HepG2 (cell line): Measurements from ENCODE around the gene SLC17A3. TPM values are rescaled to one million over a fixed set of nuclear protein-coding genes. Genes with fewer than 3 reads are reported as not detected.

Source experiments
- ATAC-seq: fragments of 200-7000 bp; cut with Tn5 transposase; 3 replicates; pipeline ENCODE4 v1.9.1; 2020; ENCODE audit warnings: mild to moderate bottlenecking, moderate library complexity
- BruUV-seq: library from RNA; stranded (reverse); fragments of 400-500 nt; replicated peaks from 2 replicates; lab custom pipeline; 2021; lab: Mats Ljungman, UMichigan
- CTCF ChIA-PET: fragments of 300-600 bp; formaldehyde crosslinking; extraction: SDS; loops from one replicate; lab custom pipeline; 2021; ENCODE audit warnings: low total read pairs, inconsistent platforms, low intra/inter-chr PET ratio; lab: Yijun Ruan, JAX
- POLR2A ChIA-PET: fragments of 350-600 bp; sonication (Branson Sonifier 250); formaldehyde crosslinking; loops from one replicate; lab custom pipeline; 2020; ENCODE audit warnings: antibody characterized with exemption, inconsistent platforms; lab: Yijun Ruan, JAX
- DNase-seq: peaks from one replicate; pipeline ENCODE4 v3.0.0-alpha.2; 2015; ENCODE audit warnings: low spot score
- FAIRE-seq: peaks from 3 replicates; lab custom pipeline; 2011; peaks lifted over from hg19 to GRCh38; lab: Jason Lieb, UNC
- H2AFZ ChIP-seq: one replicate; pipeline ENCODE4 v1.6.1; 2011; ENCODE audit warnings: low read length, inconsistent platforms
- H3K27ac ChIP-seq: fragments of 300-600 bp; 3 replicates; pipeline ENCODE4 v1.8.0; 2011; ENCODE audit warnings: mixed run types, mild to moderate bottlenecking, mixed read lengths, low read length, inconsistent platforms; ENCODE audit not compliant: insufficient read depth; ENCODE audit errors: extremely low read length
- H3K27me3 ChIP-seq, 2 experiments: fragments of 200-600 bp in 1 of 2; 2 replicates in 1 of 2; 3 replicates in 1 of 2; pipeline versions ENCODE4 v1.6.0 to v1.8.0; 2011; ENCODE audit warnings: low read length in 2 of 2, mild to moderate bottlenecking in 2 of 2, moderate library complexity in 2 of 2, inconsistent platforms in 1 of 2; ENCODE audit not compliant: insufficient read depth in 2 of 2, control insufficient read depth in 1 of 2
- H3K36me3 ChIP-seq, 2 experiments: fragments of 200-600 bp in 1 of 2; replicated peaks in 1 of 2; 2 replicates in 1 of 2; 3 replicates in 1 of 2; pipeline versions ENCODE4 v1.5.1 to v1.8.0; 2011; ENCODE audit warnings: low read length in 2 of 2, inconsistent platforms in 1 of 2; ENCODE audit not compliant: insufficient read depth in 2 of 2, control insufficient read depth in 1 of 2
- H3K4me1 ChIP-seq: 2 replicates; pipeline ENCODE4 v1.5.1; 2012; ENCODE audit warnings: low read length, inconsistent platforms; ENCODE audit not compliant: insufficient read depth
- H3K4me2 ChIP-seq: 2 replicates; pipeline ENCODE4 v1.6.0; 2011; ENCODE audit warnings: low read depth, low read length, inconsistent platforms
- H3K4me3 ChIP-seq, 3 experiments: fragments of 200-600 bp in 1 of 3; sonication (generic), shearing (Covaris generic) in 1 of 3; replicated peaks in 1 of 3; 2 replicates each; pipeline ENCODE4 v1.5.1; 2011 to 2016; ENCODE audit warnings: low read length in 3 of 3, inconsistent platforms in 2 of 3, low read depth in 2 of 3, mild to moderate bottlenecking in 2 of 3, control low read depth in 1 of 3, mixed read lengths in 1 of 3; ENCODE audit not compliant: insufficient read depth in 1 of 3
- H3K79me2 ChIP-seq: one replicate; pipeline ENCODE4 v1.6.1; 2011; ENCODE audit warnings: low read length, inconsistent platforms; ENCODE audit not compliant: insufficient read depth
- H3K9ac ChIP-seq: 2 replicates; pipeline ENCODE4 v1.6.0; 2011; ENCODE audit warnings: mild to moderate bottlenecking, low read depth, low read length, inconsistent platforms; ENCODE audit not compliant: insufficient read depth
- H3K9me3 ChIP-seq: 2 replicates; pipeline ENCODE4 v1.5.1; 2012; ENCODE audit warnings: mild to moderate bottlenecking, low read length
- H4K20me1 ChIP-seq: 2 replicates; pipeline ENCODE4 v1.6.0; 2011; ENCODE audit warnings: inconsistent platforms, mild to moderate bottlenecking, low read length, moderate library complexity; ENCODE audit not compliant: insufficient read depth
- GFI1 ChIP-seq: sonication (generic); formaldehyde crosslinking; IDR thresholded peaks from 2 replicates; pipeline ENCODE4 v1.5.0; 2020; ENCODE audit warnings: missing genetic modification reagents, mild to moderate bottlenecking, borderline replicate concordance
- KLF9 ChIP-seq: IDR thresholded peaks from 2 replicates; pipeline ENCODE4 v1.6.1; 2016; ENCODE audit warnings: low read depth
- NFIB ChIP-seq: sonication (generic); formaldehyde crosslinking; IDR thresholded peaks from 2 replicates; pipeline ENCODE4 v1.9.0; 2021; ENCODE audit warnings: missing genetic modification reagents, mild to moderate bottlenecking, borderline replicate concordance
- RFXAP ChIP-seq: sonication (generic); formaldehyde crosslinking; IDR thresholded peaks from 2 replicates; pipeline ENCODE4 v1.4.0; 2020; ENCODE audit warnings: missing genetic modification reagents, borderline replicate concordance
- SALL2 ChIP-seq: sonication (generic); formaldehyde crosslinking; IDR thresholded peaks from 2 replicates; pipeline ENCODE4 v1.8.1; 2023; ENCODE audit warnings: mild to moderate bottlenecking, missing genetic modification reagents, inconsistent platforms
- SNAI1 ChIP-seq: sonication (generic); formaldehyde crosslinking; IDR thresholded peaks from 2 replicates; pipeline ENCODE4 v1.5.0; 2020; ENCODE audit warnings: mild to moderate bottlenecking, missing genetic modification reagents, borderline replicate concordance
- SRSF4 ChIP-seq: fragments of 200-400 bp; formaldehyde crosslinking; IDR thresholded peaks from one replicate; pipeline ENCODE4 v1.6.1; 2018; ENCODE audit warnings: mild to moderate bottlenecking, low read depth, low read length, moderate library complexity; ENCODE audit not compliant: poor library complexity, severe bottlenecking
- ZBTB7A ChIP-seq: sonication (generic); formaldehyde crosslinking; IDR thresholded peaks from 2 replicates; pipeline ENCODE4 v1.8.0; 2022; ENCODE audit warnings: mild to moderate bottlenecking, missing genetic modification reagents
- ZBTB8A ChIP-seq: sonication (generic); formaldehyde crosslinking; IDR thresholded peaks from 2 replicates; pipeline ENCODE4 v1.4.0; 2020; ENCODE audit warnings: mild to moderate bottlenecking, low read depth, missing genetic modification reagents, borderline replicate concordance
- ZFAT ChIP-seq: sonication (generic); formaldehyde crosslinking; conservative IDR thresholded peaks from 2 replicates; pipeline ENCODE4 v1.8.1; 2023; ENCODE audit warnings: missing genetic modification reagents, inconsistent platforms
- ZFP37 ChIP-seq: sonication (generic); formaldehyde crosslinking; IDR thresholded peaks from 2 replicates; pipeline ENCODE4 v1.4.0; 2020; ENCODE audit warnings: missing genetic modification reagents, borderline replicate concordance
- ZIK1 ChIP-seq: sonication (generic); formaldehyde crosslinking; IDR thresholded peaks from 2 replicates; pipeline ENCODE4 v1.5.0; 2020; ENCODE audit warnings: mild to moderate bottlenecking, low read depth, missing genetic modification reagents, borderline replicate concordance
- ZMYM2 ChIP-seq: sonication (generic); formaldehyde crosslinking; IDR thresholded peaks from 2 replicates; pipeline ENCODE4 v1.8.0; 2022; ENCODE audit warnings: mild to moderate bottlenecking, missing genetic modification reagents
- ZNF143 ChIP-seq: sonication (generic); formaldehyde crosslinking; IDR thresholded peaks from 2 replicates; pipeline ENCODE4 v1.4.0; 2020; ENCODE audit warnings: missing genetic modification reagents
- ZNF256 ChIP-seq: sonication (generic); formaldehyde crosslinking; conservative IDR thresholded peaks from 2 replicates; pipeline ENCODE4 v1.4.0; 2020; ENCODE audit warnings: missing genetic modification reagents
- ZSCAN30 ChIP-seq: sonication (generic); formaldehyde crosslinking; IDR thresholded peaks from 2 replicates; pipeline ENCODE4 v1.5.0; 2020; ENCODE audit warnings: mild to moderate bottlenecking, missing genetic modification reagents
- WGBS: methylation state at CpG from one replicate; pipeline ENCODE4 v1.1.6; 2017; ENCODE audit warnings: low lambda C conversion rate; 5-methylcytosine and 5-hydroxymethylcytosine counted together
- in situ Hi-C: cut with HindIII; loops from 2 replicates; pipeline ENCODE4 v1.10.0; 2017; ENCODE audit warnings: low pct_unique_long_range_greater_than_20kb; ENCODE audit not compliant: extremely low pct_ligation_motif_present
- intact Hi-C: fragments of 100-400 bp; cut with micrococcal nuclease; formaldehyde crosslinking; loops from one replicate; pipeline ENCODE4 v1.10.0; 2022; ENCODE audit not compliant: unreplicated experiment
- polyA plus RNA-seq, 8 experiments: library from polyadenylated mRNA; depleted of rRNA in 3 of 8; stranded (reverse) in 7 of 8; unstranded in 1 of 8; fragments of >200 nt; fragmentation: Illumina TruSeq in 4 of 8; extraction: Trizol in 4 of 8; gene quantifications; 2 replicates each; pipeline versions ENCODE4 v1.2.1 to v1.2.3, GENCODE V29; 2011 to 2016; ENCODE audit warnings: low read depth in 4 of 8, missing spikeins in 1 of 8, mixed read lengths in 1 of 8; ENCODE audit not compliant: insufficient read depth in 1 of 8
- total RNA-seq, 5 experiments: library from RNA; depleted of rRNA; stranded (reverse); fragments of >200 nt; fragmentation: Illumina TruSeq; extraction: Trizol; gene quantifications; 2 replicates each; pipeline ENCODE4 v1.2.3, GENCODE V29; 2016; ENCODE audit warnings: low read depth in 1 of 5
- TF ChIP-seq, protein P1 (sequence below): sonication (generic); formaldehyde crosslinking; IDR thresholded peaks from 2 replicates; pipeline ENCODE4 v1.4.0; 2020; ENCODE audit warnings: missing genetic modification reagents, borderline replicate concordance
- TF ChIP-seq, protein P2 (sequence below): fragments of 450-650 bp; IDR thresholded peaks from 2 replicates; pipeline ENCODE4 v1.6.1; 2017
- TF ChIP-seq, protein P3 (sequence below): sonication (generic); formaldehyde crosslinking; IDR thresholded peaks from 2 replicates; pipeline ENCODE4 v1.9.0; 2022; ENCODE audit warnings: missing genetic modification reagents, mild to moderate bottlenecking, borderline replicate concordance

Gene SLC17A3
- total and polyA plus RNA-seq, 2 of the 13 experiments (the other 11 are each of a cell fraction or from before 2014, with no cell fraction given): 0.09 to 0.11 TPM

DNA sequence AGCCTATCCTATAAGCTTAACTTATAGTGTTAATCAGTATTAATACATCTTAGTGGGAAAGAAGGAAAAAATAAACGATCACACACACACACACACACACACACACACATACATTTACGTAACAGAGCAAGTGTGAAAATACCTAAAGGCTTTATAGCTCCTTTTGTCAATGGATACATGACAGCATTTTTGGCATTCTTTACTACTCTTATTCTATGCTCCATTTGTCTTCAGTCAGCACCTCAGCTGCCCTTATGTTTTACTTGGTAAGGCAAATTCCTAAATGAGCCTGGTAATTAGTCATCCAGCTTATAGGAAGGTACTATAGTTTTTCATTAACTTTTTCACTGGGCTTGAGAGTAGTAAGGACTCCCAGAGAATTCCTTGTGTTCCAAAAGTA, 25.1 kb upstream of the SLC17A3 start:
- Histone ChIP-seq H3K9ac (no peak overlapping the region), H3K27me3 (no peaks in the 10 kb centered on the region), H3K4me2 (peak overlapping the region; percentile 51), H4K20me1 (no peaks in the 10 kb centered on the region), H3K27ac (peak overlapping the region; percentile 61), H3K9me3 (no peaks in the 10 kb centered on the region), H3K36me3 (no peaks in the 10 kb centered on the region), H3K79me2 (no peaks in the 10 kb centered on the region), H3K4me3 (no peak overlapping the region; a peak in 1 of 6 replicates), H3K4me1 (peaks cover 54% of the 10 kb centered on the region), H2AFZ (no peak overlapping the region)
- DNase-seq (peak; percentile 43), FAIRE-seq (peak; percentile 26), ATAC-seq (peak; percentile 45)
- POLR2A ChIA-PET: interaction anchor here (1.0 to 3.8 kb wide), 12 partner anchors 10 to 228 kb away, joined by 3 to 111 read pairs (median 4); partner anchors contain the start of gene SLC17A2
- in situ Hi-C loops (loop anchor here (5.0 to 25.0 kb wide), 2 partner anchors 33 to 637 kb away; partner anchors contain the start of gene SLC17A2), intact Hi-C loops (no loop called here)
- WGBS: 47% methylated on average over 2 of the region's 2 CpGs
- CTCF ChIA-PET: no interaction called here
- no TSS peak for BruUV-seq
- TF ChIP-seq, protein P1, sequence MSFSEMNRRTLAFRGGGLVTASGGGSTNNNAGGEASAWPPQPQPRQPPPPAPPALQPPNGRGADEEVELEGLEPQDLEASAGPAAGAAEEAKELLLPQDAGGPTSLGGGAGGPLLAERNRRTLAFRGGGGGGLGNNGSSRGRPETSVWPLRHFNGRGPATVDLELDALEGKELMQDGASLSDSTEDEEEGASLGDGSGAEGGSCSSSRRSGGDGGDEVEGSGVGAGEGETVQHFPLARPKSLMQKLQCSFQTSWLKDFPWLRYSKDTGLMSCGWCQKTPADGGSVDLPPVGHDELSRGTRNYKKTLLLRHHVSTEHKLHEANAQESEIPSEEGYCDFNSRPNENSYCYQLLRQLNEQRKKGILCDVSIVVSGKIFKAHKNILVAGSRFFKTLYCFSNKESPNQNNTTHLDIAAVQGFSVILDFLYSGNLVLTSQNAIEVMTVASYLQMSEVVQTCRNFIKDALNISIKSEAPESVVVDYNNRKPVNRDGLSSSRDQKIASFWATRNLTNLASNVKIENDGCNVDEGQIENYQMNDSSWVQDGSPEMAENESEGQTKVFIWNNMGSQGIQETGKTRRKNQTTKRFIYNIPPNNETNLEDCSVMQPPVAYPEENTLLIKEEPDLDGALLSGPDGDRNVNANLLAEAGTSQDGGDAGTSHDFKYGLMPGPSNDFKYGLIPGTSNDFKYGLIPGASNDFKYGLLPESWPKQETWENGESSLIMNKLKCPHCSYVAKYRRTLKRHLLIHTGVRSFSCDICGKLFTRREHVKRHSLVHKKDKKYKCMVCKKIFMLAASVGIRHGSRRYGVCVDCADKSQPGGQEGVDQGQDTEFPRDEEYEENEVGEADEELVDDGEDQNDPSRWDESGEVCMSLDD: no peak
- 0 out of 2 replicates have a peak, but pooled peaks have one; percentile 80 for TF ChIP-seq ZBTB8A (CRISPR knock-in tag)
- TF ChIP-seq ZIK1: 0 out of 2 replicates have a peak, but pooled peaks have one; percentile 2
- no peak for TF ChIP-seq RFXAP (CRISPR knock-in tag)
- no peak for TF ChIP-seq SNAI1 (CRISPR knock-in tag)
- TF ChIP-seq NFIB: no peak
- no peak for TF ChIP-seq KLF9 (CRISPR knock-in tag)
- no peak for TF ChIP-seq ZFAT (CRISPR knock-in tag)
- TF ChIP-seq, protein P2, sequence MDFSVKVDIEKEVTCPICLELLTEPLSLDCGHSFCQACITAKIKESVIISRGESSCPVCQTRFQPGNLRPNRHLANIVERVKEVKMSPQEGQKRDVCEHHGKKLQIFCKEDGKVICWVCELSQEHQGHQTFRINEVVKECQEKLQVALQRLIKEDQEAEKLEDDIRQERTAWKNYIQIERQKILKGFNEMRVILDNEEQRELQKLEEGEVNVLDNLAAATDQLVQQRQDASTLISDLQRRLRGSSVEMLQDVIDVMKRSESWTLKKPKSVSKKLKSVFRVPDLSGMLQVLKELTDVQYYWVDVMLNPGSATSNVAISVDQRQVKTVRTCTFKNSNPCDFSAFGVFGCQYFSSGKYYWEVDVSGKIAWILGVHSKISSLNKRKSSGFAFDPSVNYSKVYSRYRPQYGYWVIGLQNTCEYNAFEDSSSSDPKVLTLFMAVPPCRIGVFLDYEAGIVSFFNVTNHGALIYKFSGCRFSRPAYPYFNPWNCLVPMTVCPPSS: no peak
- no peak for TF ChIP-seq SALL2
- no peak for TF ChIP-seq ZNF256
- no peak for TF ChIP-seq GFI1 (CRISPR knock-in tag)
- TF ChIP-seq SRSF4: no peak
- no peak for TF ChIP-seq ZSCAN30 (CRISPR knock-in tag)
- no peak for TF ChIP-seq ZMYM2 (CRISPR knock-in tag)
- no peak for TF ChIP-seq ZNF143 (CRISPR knock-in tag)
- no peak for TF ChIP-seq ZBTB7A (CRISPR knock-in tag)
- TF ChIP-seq, protein P3, sequence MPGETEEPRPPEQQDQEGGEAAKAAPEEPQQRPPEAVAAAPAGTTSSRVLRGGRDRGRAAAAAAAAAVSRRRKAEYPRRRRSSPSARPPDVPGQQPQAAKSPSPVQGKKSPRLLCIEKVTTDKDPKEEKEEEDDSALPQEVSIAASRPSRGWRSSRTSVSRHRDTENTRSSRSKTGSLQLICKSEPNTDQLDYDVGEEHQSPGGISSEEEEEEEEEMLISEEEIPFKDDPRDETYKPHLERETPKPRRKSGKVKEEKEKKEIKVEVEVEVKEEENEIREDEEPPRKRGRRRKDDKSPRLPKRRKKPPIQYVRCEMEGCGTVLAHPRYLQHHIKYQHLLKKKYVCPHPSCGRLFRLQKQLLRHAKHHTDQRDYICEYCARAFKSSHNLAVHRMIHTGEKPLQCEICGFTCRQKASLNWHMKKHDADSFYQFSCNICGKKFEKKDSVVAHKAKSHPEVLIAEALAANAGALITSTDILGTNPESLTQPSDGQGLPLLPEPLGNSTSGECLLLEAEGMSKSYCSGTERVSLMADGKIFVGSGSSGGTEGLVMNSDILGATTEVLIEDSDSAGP: no peak
- no peak for TF ChIP-seq ZFP37 (CRISPR knock-in tag)
